PFSK-1 (cell line): ENCODE measurements around the gene CRBN.

Source experiments
- POLR2AphosphoS5 ChIP-seq: IDR thresholded peaks from 2 replicates; pipeline ENCODE4 v1.6.1; 2012; ENCODE audit warnings: low read depth, mild to moderate bottlenecking, control low read depth, low read length, moderate library complexity
- REST ChIP-seq, 2 experiments: IDR thresholded peaks; 2 replicates each; pipeline versions ENCODE4 v1.6.1 to v1.8.0; 2011 to 2012; ENCODE audit warnings: low read depth in 2 of 2, low read length in 2 of 2, control low read depth in 1 of 2, inconsistent platforms in 1 of 2, mild to moderate bottlenecking in 1 of 2, moderate library complexity in 1 of 2; ENCODE audit not compliant: insufficient read depth in 1 of 2
- SIN3A ChIP-seq: IDR thresholded peaks from 2 replicates; pipeline ENCODE4 v1.6.1; 2012; ENCODE audit warnings: mild to moderate bottlenecking, low read length, moderate library complexity, borderline replicate concordance; ENCODE audit not compliant: insufficient read depth

GRCh38 chr3:3110749-3111361 lies 68.6 kb downstream of the CRBN start:
- TF ChIP-seq POLR2AphosphoS5 (no peak), REST (IDR thresholded peaks at IDR 0.05; ENCODE audit: insufficient read depth in 1 of 2, low read depth in 2 of 2, low read length in 2 of 2) (no peak), SIN3A (no peak)
